GM12878 (cell line): ENCODE data around the gene GABRB1. TPM values are rescaled to one million over a fixed set of nuclear protein-coding genes. Genes with fewer than 3 reads are reported as not detected.

Source experiments
- ATAC-seq: fragments of 200-7000 bp; cut with Tn5 transposase; 3 replicates; pipeline ENCODE4 v1.9.1; 2020; ENCODE audit warnings: mild to moderate bottlenecking, moderate library complexity
- BruUV-seq: library from RNA; stranded (reverse); fragments of 400-500 nt; replicated peaks from 2 replicates; lab custom pipeline; 2021; lab: Mats Ljungman, UMichigan
- CTCF ChIA-PET: fragments of 300-600 bp; sonication (Branson Sonifier 250); formaldehyde crosslinking; extraction: SDS; loops from one replicate; lab custom pipeline; 2021; ENCODE audit warnings: inconsistent platforms; lab: Yijun Ruan, JAX
- POLR2A ChIA-PET: fragments of 350-600 bp; formaldehyde crosslinking; extraction: SDS; loops from one replicate; lab custom pipeline; 2021; ENCODE audit warnings: inconsistent platforms; lab: Charles Lee
- RAD21 ChIA-PET: fragments of 300-600 bp; sonication (Branson Sonifier 250); formaldehyde crosslinking; loops from one replicate; lab custom pipeline; 2023; ENCODE audit warnings: antibody characterized with exemption; ENCODE audit not compliant: unreplicated experiment; lab: Charles Lee
- SMC1A ChIA-PET: fragments of 300-600 bp; sonication (Branson Sonifier 250); formaldehyde crosslinking; loops from one replicate; lab custom pipeline; 2023; ENCODE audit not compliant: unreplicated experiment, uncharacterized antibody; lab: Charles Lee
- DNase-seq: peaks from one replicate; pipeline ENCODE4 v3.0.0-alpha.2; 2011; ENCODE audit warnings: low read depth, low spot score
- FAIRE-seq: peaks from 3 replicates; lab custom pipeline; 2011; peaks lifted over from hg19 to GRCh38; lab: Jason Lieb, UNC
- H2AFZ ChIP-seq: 2 replicates; pipeline ENCODE4 v1.6.0; 2011; ENCODE audit warnings: low read depth, low read length, control low read depth; ENCODE audit not compliant: control insufficient read depth
- H3K27ac ChIP-seq: 2 replicates; pipeline ENCODE4 v1.5.1; 2011; ENCODE audit warnings: control low read depth; ENCODE audit not compliant: control insufficient read depth, insufficient read depth
- H3K27me3 ChIP-seq, 2 experiments: replicated peaks in 1 of 2; 2 replicates each; pipeline versions ENCODE4 v1.6.0 to v1.6.1; 2011; ENCODE audit warnings: low read length in 1 of 2; ENCODE audit not compliant: control insufficient read depth in 2 of 2, insufficient read depth in 2 of 2
- H3K36me3 ChIP-seq, 2 experiments: 2 replicates each; pipeline ENCODE4 v1.5.1; 2011; ENCODE audit warnings: low read length in 1 of 2; ENCODE audit not compliant: control insufficient read depth in 2 of 2, insufficient read depth in 2 of 2
- H3K4me1 ChIP-seq: 2 replicates; pipeline ENCODE4 v1.6.1; 2011; ENCODE audit warnings: mild to moderate bottlenecking, low read length, moderate library complexity, mixed read lengths; ENCODE audit not compliant: control insufficient read depth, insufficient read depth
- H3K4me2 ChIP-seq: 2 replicates; pipeline ENCODE4 v1.6.0; 2011; ENCODE audit warnings: control low read depth; ENCODE audit not compliant: control insufficient read depth, insufficient read depth
- H3K4me3 ChIP-seq: fragments of 200-600 bp; sonication (generic); 2 replicates; pipeline ENCODE4 v1.5.1; 2016
- H3K79me2 ChIP-seq: 2 replicates; pipeline ENCODE4 v1.6.0; 2011; ENCODE audit warnings: low read length; ENCODE audit not compliant: control insufficient read depth, insufficient read depth
- H3K9ac ChIP-seq: 2 replicates; pipeline ENCODE4 v1.8.0; 2011; ENCODE audit warnings: low read length, control low read depth, mixed read lengths; ENCODE audit not compliant: control insufficient read depth, insufficient read depth
- H3K9me3 ChIP-seq: replicated peaks from 3 replicates; pipeline ENCODE4 v1.5.1; 2011; ENCODE audit warnings: mild to moderate bottlenecking, low read length; ENCODE audit not compliant: control insufficient read depth, insufficient read depth
- H4K20me1 ChIP-seq: 2 replicates; pipeline ENCODE4 v1.6.0; 2011; ENCODE audit not compliant: control insufficient read depth, insufficient read depth
- CHD2 ChIP-seq: IDR thresholded peaks from 2 replicates; pipeline ENCODE4 v1.6.1; 2011; ENCODE audit warnings: low read depth, low read length, improper control_type of control experiment, borderline replicate concordance
- CREM ChIP-seq: IDR thresholded peaks from 2 replicates; pipeline ENCODE4 v1.6.1; 2014; ENCODE audit warnings: antibody characterized with exemption, low read depth
- GABPA ChIP-seq: IDR thresholded peaks from 2 replicates; pipeline ENCODE4 v1.6.1; 2014; ENCODE audit warnings: antibody characterized with exemption, low read depth, mild to moderate bottlenecking, inconsistent platforms
- HCFC1 ChIP-seq: fragments of 150-350 bp; IDR thresholded peaks from 2 replicates; pipeline ENCODE4 v1.6.1; 2014; ENCODE audit warnings: low read length
- IRF4 ChIP-seq: IDR thresholded peaks from 2 replicates; pipeline ENCODE4 v1.6.1; 2011; ENCODE audit warnings: low read depth, low read length
- LARP7 ChIP-seq: fragments of 450-650 bp; IDR thresholded peaks from 2 replicates; pipeline ENCODE4 v1.6.1; 2017; ENCODE audit warnings: mild to moderate bottlenecking
- MEF2B ChIP-seq: fragments of 450-650 bp; IDR thresholded peaks from 2 replicates; pipeline ENCODE4 v1.6.1; 2018; ENCODE audit warnings: mild to moderate bottlenecking, moderate library complexity; ENCODE audit not compliant: partially characterized antibody, poor library complexity, severe bottlenecking
- MTA2 ChIP-seq: fragments of 450-650 bp; IDR thresholded peaks from 2 replicates; pipeline ENCODE4 v1.6.1; 2016; ENCODE audit warnings: low read depth, mild to moderate bottlenecking, moderate library complexity
- MXI1 ChIP-seq: fragments of 150-350 bp; IDR thresholded peaks from 2 replicates; pipeline ENCODE4 v1.6.1; 2011; ENCODE audit warnings: low read depth, mild to moderate bottlenecking, inconsistent platforms, low read length, improper control_type of control experiment
- MYC ChIP-seq: IDR thresholded peaks from 2 replicates; pipeline ENCODE4 v1.6.1; 2011; ENCODE audit warnings: mild to moderate bottlenecking, low read length, moderate library complexity, inconsistent platforms; ENCODE audit not compliant: insufficient read depth, insufficient replicate concordance, insufficient read length, severe bottlenecking
- NFXL1 ChIP-seq: fragments of 450-650 bp; IDR thresholded peaks from 2 replicates; pipeline ENCODE4 v1.6.1; 2017; ENCODE audit warnings: antibody characterized with exemption, mild to moderate bottlenecking, borderline replicate concordance
- NFYA ChIP-seq: IDR thresholded peaks from 2 replicates; pipeline ENCODE4 v1.6.1; 2011; ENCODE audit warnings: low read depth, mild to moderate bottlenecking, low read length, improper control_type of control experiment, borderline replicate concordance
- PML ChIP-seq: IDR thresholded peaks from 2 replicates; pipeline ENCODE4 v1.6.1; 2012; ENCODE audit warnings: low read length, inconsistent platforms
- POLR2AphosphoS5 ChIP-seq: IDR thresholded peaks from 2 replicates; pipeline ENCODE4 v1.6.1; 2011; ENCODE audit warnings: mild to moderate bottlenecking, low read length, inconsistent platforms
- RELA ChIP-seq: fragments of 450-650 bp; IDR thresholded peaks from 2 replicates; pipeline ENCODE4 v1.8.0; 2014; ENCODE audit warnings: borderline replicate concordance; ENCODE audit not compliant: partially characterized antibody
- SMC3 ChIP-seq: IDR thresholded peaks from 2 replicates; pipeline ENCODE4 v1.6.1; 2011; ENCODE audit warnings: low read length, improper control_type of control experiment, borderline replicate concordance
- SUZ12 ChIP-seq: fragments of 200-600 bp; sonication (generic); IDR thresholded peaks from one replicate; pipeline ENCODE4 v1.6.1; 2018; ENCODE audit warnings: antibody characterized with exemption, mild to moderate bottlenecking; ENCODE audit not compliant: unreplicated experiment
- WGBS: methylation state at CpG from one replicate; pipeline ENCODE4 v1.1.6; 2016; ENCODE audit warnings: low lambda C conversion rate; ENCODE audit not compliant: insufficient replicate concordance, insufficient coverage; ENCODE audit errors: missing lambda C conversion rate; 5-methylcytosine and 5-hydroxymethylcytosine counted together
- in situ Hi-C: fragments of 300-500 bp; cut with MboI; formaldehyde crosslinking; loops from 9 replicates; pipeline ENCODE4 v1.14.3; 2018; ENCODE audit warnings: mixed read lengths
- intact Hi-C: fragments of 100-400 bp; cut with micrococcal nuclease; formaldehyde crosslinking; loops from one replicate; pipeline ENCODE4 v1.14.2; 2022; ENCODE audit not compliant: unreplicated experiment
- polyA plus RNA-seq, 11 experiments: library from polyadenylated mRNA; depleted of rRNA in 4 of 11; unstranded in 6 of 11; stranded (reverse) in 5 of 11; fragments of >200 nt; fragmentation: Nextera tagmentation in 4 of 11; fragmentation: Illumina TruSeq in 1 of 11; extraction: Ambion mirVana in 4 of 11; extraction: Trizol in 1 of 11; gene quantifications; 1 replicate in 1 of 11; 2 replicates in 10 of 11; pipeline versions ENCODE4 v1.2.1 to v1.2.3, GENCODE V29; 2011 to 2016; ENCODE audit warnings: inconsistent platforms in 2 of 11, missing spikeins in 2 of 11, low read depth in 1 of 11
- total RNA-seq, 4 experiments: library from RNA; depleted of rRNA in 3 of 4; stranded (reverse); fragments of >200 nt in 3 of 4; fragmentation: Illumina TruSeq in 1 of 4; extraction: Trizol in 1 of 4; gene quantifications; 2 replicates each; pipeline versions ENCODE4 v1.2.1 to v1.2.3, GENCODE V29; 2013 to 2021
- TF ChIP-seq, protein P1 (sequence below): fragments of 450-650 bp; formaldehyde crosslinking; IDR thresholded peaks from 2 replicates; pipeline ENCODE4 v1.4.0; 2020; ENCODE audit warnings: mild to moderate bottlenecking, moderate library complexity
- TF ChIP-seq, protein P2 (sequence below): fragments of 450-650 bp; IDR thresholded peaks from 2 replicates; pipeline ENCODE4 v1.6.1; 2018; ENCODE audit warnings: mild to moderate bottlenecking, low read depth, moderate library complexity; ENCODE audit not compliant: partially characterized antibody

The GABRB1 gene
- total and polyA plus RNA-seq, 10 of the 15 experiments (the other 5 are each of a cell fraction or from before 2014, with no cell fraction given): 0.13 to 0.92 TPM; not detected in 8

DNA sequence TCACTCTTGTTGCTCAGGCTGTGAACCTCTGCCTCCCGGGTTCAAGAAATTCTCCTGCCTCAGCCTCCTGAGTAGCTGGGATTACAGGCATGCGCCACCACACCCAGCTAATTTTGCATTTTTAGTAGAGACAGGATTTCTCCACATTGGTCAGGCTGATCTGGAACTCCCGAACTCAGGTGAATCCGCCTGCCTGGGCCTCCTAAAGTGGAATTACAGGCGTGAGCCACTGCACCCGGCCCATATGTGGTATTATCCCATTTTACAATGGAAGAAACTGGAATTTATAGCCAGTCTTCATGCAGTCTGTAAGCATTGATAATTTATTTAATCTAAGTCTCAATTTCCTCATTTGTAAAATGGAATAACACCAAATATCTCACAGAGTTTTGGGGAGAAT, 161.8 kb downstream of the GABRB1 start:
- Histone ChIP-seq H3K9ac (no peak overlapping the region), H2AFZ (no peak overlapping the region), H3K36me3 (no peaks in the 10 kb centered on the region), H3K79me2 (no peaks in the 10 kb centered on the region), H3K27me3 (peaks cover 0 to 2% of the 10 kb centered on the region in 2 experiments; a peak in 1 of 4 replicates), H3K9me3 (no peaks in the 10 kb centered on the region), H4K20me1 (no peaks in the 10 kb centered on the region), H3K4me2 (no peak overlapping the region), H3K4me1 (no peaks in the 10 kb centered on the region), H3K4me3 (no peak overlapping the region), H3K27ac (no peak overlapping the region)
- FAIRE-seq (no peak), ATAC-seq (no peak), DNase-seq (no peak)
- SMC1A ChIA-PET: interaction anchor here (0.7 kb wide), 1 partner anchor 14 kb away, joined by 3 read pairs; no protein-coding TSS in a partner anchor
- TF ChIP-seq, protein P1, sequence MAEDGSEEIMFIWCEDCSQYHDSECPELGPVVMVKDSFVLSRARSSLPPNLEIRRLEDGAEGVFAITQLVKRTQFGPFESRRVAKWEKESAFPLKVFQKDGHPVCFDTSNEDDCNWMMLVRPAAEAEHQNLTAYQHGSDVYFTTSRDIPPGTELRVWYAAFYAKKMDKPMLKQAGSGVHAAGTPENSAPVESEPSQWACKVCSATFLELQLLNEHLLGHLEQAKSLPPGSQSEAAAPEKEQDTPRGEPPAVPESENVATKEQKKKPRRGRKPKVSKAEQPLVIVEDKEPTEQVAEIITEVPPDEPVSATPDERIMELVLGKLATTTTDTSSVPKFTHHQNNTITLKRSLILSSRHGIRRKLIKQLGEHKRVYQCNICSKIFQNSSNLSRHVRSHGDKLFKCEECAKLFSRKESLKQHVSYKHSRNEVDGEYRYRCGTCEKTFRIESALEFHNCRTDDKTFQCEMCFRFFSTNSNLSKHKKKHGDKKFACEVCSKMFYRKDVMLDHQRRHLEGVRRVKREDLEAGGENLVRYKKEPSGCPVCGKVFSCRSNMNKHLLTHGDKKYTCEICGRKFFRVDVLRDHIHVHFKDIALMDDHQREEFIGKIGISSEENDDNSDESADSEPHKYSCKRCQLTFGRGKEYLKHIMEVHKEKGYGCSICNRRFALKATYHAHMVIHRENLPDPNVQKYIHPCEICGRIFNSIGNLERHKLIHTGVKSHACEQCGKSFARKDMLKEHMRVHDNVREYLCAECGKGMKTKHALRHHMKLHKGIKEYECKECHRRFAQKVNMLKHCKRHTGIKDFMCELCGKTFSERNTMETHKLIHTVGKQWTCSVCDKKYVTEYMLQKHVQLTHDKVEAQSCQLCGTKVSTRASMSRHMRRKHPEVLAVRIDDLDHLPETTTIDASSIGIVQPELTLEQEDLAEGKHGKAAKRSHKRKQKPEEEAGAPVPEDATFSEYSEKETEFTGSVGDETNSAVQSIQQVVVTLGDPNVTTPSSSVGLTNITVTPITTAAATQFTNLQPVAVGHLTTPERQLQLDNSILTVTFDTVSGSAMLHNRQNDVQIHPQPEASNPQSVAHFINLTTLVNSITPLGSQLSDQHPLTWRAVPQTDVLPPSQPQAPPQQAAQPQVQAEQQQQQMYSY (CRISPR knock-in tag): no peak
- TF ChIP-seq CREM (no peak), NFYA (no peak), SUZ12 (no peak), SMC3 (no peak), PML (no peak), POLR2AphosphoS5 (no peak), NFXL1 (no peak), HCFC1 (no peak), CHD2 (no peak), MXI1 (no peak), LARP7 (no peak), MEF2B (no peak), GABPA (no peak), MTA2 (no peak), RELA (no peak), IRF4 (no peak), MYC (no peak)
- TF ChIP-seq, protein P2, sequence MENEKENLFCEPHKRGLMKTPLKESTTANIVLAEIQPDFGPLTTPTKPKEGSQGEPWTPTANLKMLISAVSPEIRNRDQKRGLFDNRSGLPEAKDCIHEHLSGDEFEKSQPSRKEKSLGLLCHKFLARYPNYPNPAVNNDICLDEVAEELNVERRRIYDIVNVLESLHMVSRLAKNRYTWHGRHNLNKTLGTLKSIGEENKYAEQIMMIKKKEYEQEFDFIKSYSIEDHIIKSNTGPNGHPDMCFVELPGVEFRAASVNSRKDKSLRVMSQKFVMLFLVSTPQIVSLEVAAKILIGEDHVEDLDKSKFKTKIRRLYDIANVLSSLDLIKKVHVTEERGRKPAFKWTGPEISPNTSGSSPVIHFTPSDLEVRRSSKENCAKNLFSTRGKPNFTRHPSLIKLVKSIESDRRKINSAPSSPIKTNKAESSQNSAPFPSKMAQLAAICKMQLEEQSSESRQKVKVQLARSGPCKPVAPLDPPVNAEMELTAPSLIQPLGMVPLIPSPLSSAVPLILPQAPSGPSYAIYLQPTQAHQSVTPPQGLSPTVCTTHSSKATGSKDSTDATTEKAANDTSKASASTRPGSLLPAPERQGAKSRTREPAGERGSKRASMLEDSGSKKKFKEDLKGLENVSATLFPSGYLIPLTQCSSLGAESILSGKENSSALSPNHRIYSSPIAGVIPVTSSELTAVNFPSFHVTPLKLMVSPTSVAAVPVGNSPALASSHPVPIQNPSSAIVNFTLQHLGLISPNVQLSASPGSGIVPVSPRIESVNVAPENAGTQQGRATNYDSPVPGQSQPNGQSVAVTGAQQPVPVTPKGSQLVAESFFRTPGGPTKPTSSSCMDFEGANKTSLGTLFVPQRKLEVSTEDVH: no peak
- RAD21 ChIA-PET: no interaction called here
- POLR2A ChIA-PET: no interaction called here
- intact Hi-C loops: no loop called here
- CTCF ChIA-PET: interaction anchor here (0.6 kb wide), 1 partner anchor 73 kb away, joined by 3 read pairs; no protein-coding TSS in a partner anchor
- BruUV-seq: no TSS peak
- 22% methylated on average over 4 of the region's 6 CpGs for WGBS
- in situ Hi-C loops: no loop called here
